Kidney (tissue), 14 donors: ENCODE results near the gene ZCCHC7. TPM values are rescaled to one million over a fixed set of nuclear protein-coding genes. Genes with fewer than 3 reads are reported as not detected.
"Not testable (repeated sequence)": the region's sequence is repeated elsewhere in the genome, so short reads cannot be mapped to it uniquely, and the experiment has no call there.

Experiments used
- DNase-seq, 5 donors: peaks; one replicate each; pipeline ENCODE4 v3.0.0-alpha.2; 2013 to 2020
- FAIRE-seq: peaks from 2 replicates; lab custom pipeline; 2012; peaks lifted over from hg19 to GRCh38; lab: Jason Lieb, UNC
- H3K27ac ChIP-seq, 2 donors: one replicate each; pipeline ENCODE4 v1.7.0; 2013; ENCODE audit warnings: low read depth in 2 of 2, low read length in 2 of 2, inconsistent platforms in 1 of 2
- H3K27me3 ChIP-seq: one replicate; pipeline ENCODE4 v1.7.1; 2013; ENCODE audit warnings: low read length, inconsistent platforms; ENCODE audit not compliant: control insufficient read depth, insufficient read depth
- H3K36me3 ChIP-seq, 3 donors: one replicate each; pipeline versions ENCODE4 v1.7.0 to v1.7.1; 2013; ENCODE audit warnings: low read length in 3 of 3, control low read depth in 1 of 3, inconsistent platforms in 1 of 3; ENCODE audit not compliant: insufficient read depth in 3 of 3, control insufficient read depth in 2 of 3
- H3K4me1 ChIP-seq, 3 donors: one replicate each; pipeline versions ENCODE4 v1.7.0 to v1.7.1; 2013; ENCODE audit warnings: low read length in 3 of 3, inconsistent platforms in 1 of 3, low read depth in 1 of 3; ENCODE audit not compliant: control insufficient read depth in 2 of 3, insufficient read depth in 2 of 3
- H3K4me3 ChIP-seq, 3 donors: one replicate each; pipeline versions ENCODE4 v1.7.0 to v1.8.1; 2013; ENCODE audit warnings: low read length in 3 of 3, control low read depth in 1 of 3, inconsistent platforms in 1 of 3
- H3K9ac ChIP-seq, 3 donors: one replicate each; pipeline versions ENCODE4 v1.7.0 to v1.7.1; 2013; ENCODE audit warnings: low read length in 3 of 3, control low read depth in 1 of 3, inconsistent platforms in 1 of 3
- H3K9me3 ChIP-seq, 3 donors: one replicate each; pipeline versions ENCODE4 v1.7.0 to v1.7.1; 2013; ENCODE audit warnings: low read length in 3 of 3, control low read depth in 1 of 3, inconsistent platforms in 1 of 3; ENCODE audit not compliant: control insufficient read depth in 2 of 3, insufficient read depth in 1 of 3
- intact Hi-C: fragments of 100-400 bp; cut with DNase I; formaldehyde crosslinking; loops from one replicate; pipeline ENCODE4 v1.11.1; 2022
- polyA plus RNA-seq: library from polyadenylated mRNA; stranded (reverse); fragments of 350-450 nt; fragmentation: Illumina TruSeq; extraction: RNeasy Lipid Tissue Mini Kit (QIAGEN cat#74804); gene quantifications from one replicate; pipeline ENCODE4 v1.2.3, GENCODE V29; 2014; ENCODE audit warnings: low read depth, low replicate concordance; ENCODE audit not compliant: insufficient read depth
- total RNA-seq: library from RNA; stranded (reverse); fragmentation: NEBNext Ultra II Directional; extraction: Animal tissue kit (Norgen Biotek cat#: 25700); gene quantifications from one replicate; pipeline ENCODE4 v1.2.1, GENCODE V29; 2021
- TF ChIP-seq, protein P1 (sequence below): IDR thresholded peaks from 3 replicates; pipeline ENCODE4 v1.5.1; 2012; ENCODE audit warnings: mild to moderate bottlenecking, moderate library complexity, borderline replicate concordance; ENCODE audit not compliant: insufficient read depth; ENCODE audit errors: extremely low read depth
- donor health status: control.
- donor health status: control.
- donor health status: control.
- donor health status: control.
- donor health status: control.
- donor health status: DM: yes; HTN: yes; CAD: no.
- donor health status: Normal renal cell carcinoma (clear cell type).

ZCCHC7 gene
- total and polyA plus RNA-seq, 2 donors from 2014 or later, result 7.2 to 22.3 TPM

DNA sequence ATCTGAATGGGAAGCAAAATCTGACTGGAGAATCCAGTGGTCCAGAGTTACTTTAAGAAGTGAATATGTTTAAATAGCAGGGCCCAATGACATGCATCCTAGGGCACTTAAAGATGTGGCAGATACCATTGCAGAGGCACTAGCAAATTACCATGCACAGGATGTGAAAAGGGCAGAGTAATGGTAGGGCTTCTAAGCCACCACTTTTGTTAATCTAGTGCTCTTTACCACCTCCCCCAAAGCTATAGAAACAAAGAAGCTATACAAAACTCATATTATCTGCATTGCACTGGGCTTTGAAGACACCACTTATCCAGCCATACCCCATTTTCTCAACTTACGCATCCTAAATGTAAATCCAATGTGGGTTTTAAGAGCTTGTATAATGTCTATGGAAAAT, 81.2 kb downstream of the ZCCHC7 start:
- Histone ChIP-seq H3K27ac (no peak overlapping the region), H3K9me3 (no peaks in the 10 kb centered on the region), H3K4me3 (no peak overlapping the region), H3K4me1 (no peaks in the 10 kb centered on the region), H3K9ac (no peak overlapping the region), H3K36me3 (no peaks in the 10 kb centered on the region), H3K27me3 (no peaks in the 10 kb centered on the region)
- TF ChIP-seq, protein P1, sequence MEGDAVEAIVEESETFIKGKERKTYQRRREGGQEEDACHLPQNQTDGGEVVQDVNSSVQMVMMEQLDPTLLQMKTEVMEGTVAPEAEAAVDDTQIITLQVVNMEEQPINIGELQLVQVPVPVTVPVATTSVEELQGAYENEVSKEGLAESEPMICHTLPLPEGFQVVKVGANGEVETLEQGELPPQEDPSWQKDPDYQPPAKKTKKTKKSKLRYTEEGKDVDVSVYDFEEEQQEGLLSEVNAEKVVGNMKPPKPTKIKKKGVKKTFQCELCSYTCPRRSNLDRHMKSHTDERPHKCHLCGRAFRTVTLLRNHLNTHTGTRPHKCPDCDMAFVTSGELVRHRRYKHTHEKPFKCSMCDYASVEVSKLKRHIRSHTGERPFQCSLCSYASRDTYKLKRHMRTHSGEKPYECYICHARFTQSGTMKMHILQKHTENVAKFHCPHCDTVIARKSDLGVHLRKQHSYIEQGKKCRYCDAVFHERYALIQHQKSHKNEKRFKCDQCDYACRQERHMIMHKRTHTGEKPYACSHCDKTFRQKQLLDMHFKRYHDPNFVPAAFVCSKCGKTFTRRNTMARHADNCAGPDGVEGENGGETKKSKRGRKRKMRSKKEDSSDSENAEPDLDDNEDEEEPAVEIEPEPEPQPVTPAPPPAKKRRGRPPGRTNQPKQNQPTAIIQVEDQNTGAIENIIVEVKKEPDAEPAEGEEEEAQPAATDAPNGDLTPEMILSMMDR, result no peak
- no peak for DNase-seq
- intact Hi-C loops, result no loop called here
- FAIRE-seq, result no peak

DNA sequence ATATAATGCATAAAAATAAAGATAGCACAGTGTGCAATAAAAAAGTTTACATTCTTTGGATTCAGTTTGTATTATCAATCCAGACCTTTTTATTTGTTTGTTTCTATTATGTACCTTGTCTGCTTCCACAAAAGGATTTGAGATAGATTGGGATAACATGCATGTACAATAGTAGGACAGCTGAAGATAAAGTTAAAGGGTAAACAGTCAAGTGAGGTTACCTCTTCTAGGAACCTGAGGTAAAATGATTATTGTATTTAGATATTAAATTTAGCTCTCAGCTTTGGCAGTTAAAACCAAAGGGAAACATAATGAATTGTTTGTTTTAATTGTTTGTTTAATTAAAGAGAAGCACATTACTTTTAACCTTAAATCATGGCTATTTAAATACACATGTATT, 81.7 kb downstream of the ZCCHC7 start:
- Histone ChIP-seq H3K4me1 (no peaks in the 10 kb centered on the region), H3K9ac (no peak overlapping the region), H3K36me3 (no peaks in the 10 kb centered on the region), H3K4me3 (no peak overlapping the region), H3K9me3 (no peaks in the 10 kb centered on the region), H3K27ac (no peak overlapping the region), H3K27me3 (no peaks in the 10 kb centered on the region)
- FAIRE-seq, result no peak
- intact Hi-C loops, result no loop called here
- DNase-seq, result no peak
- TF ChIP-seq, protein P1, result no peak

DNA sequence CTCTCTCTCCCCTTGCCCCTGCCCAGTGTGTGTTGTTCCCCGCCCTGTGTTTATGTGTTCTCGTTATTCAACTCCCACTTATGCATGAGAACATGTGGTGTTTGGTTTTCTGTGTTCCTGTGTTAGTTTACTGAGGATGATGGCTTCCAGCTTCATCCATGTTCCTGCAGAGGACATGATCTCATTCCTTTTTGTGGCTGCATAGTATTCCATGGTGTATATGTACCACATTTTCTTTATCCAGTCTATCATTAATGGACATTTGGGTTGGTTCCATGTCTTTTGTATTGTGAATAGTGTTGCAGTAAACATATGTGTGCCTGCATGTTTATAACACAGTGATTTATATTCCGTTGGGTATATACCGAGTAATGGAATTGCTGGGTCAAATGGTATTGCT, 83.1 kb downstream of the ZCCHC7 start:
- H3K9me3 ChIP-seq, DNase-seq, H3K36me3 ChIP-seq, H3K4me1 ChIP-seq, intact Hi-C loops, H3K9ac ChIP-seq, H3K27me3 ChIP-seq, H3K27ac ChIP-seq, FAIRE-seq, H3K4me3 ChIP-seq: not testable (repeated sequence)

DNA sequence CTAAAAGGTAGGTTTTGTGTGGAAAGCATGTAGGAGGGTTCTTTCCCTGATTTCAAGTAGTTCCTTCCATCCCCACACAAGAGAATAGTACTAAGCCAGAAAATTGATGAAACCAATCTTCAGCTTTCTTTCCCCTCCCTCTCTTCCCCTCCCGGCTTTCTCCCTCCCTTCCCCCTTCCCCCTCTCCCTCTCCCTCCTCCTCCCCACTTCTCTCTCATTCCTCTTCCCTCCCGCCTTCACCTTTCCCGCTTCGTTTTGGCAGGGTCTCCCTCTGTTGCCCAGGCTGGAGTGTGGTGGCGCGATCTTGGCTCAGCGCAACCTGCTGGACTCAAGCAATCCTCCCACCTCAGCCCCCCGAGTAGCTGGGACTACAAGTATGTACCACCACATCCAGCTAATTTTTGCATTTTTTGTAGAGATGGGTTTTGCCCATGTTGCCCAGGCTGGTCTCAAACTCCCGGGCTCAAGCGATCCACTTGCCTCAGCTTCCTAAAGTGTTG, 85.8 kb downstream of the ZCCHC7 start:
- Histone ChIP-seq H3K4me3 (no peak overlapping the region), H3K9ac (no peak overlapping the region), H3K27me3 (no peaks in the 10 kb centered on the region), H3K36me3 (no peaks in the 10 kb centered on the region), H3K27ac (no peak overlapping the region), H3K9me3 (no peaks in the 10 kb centered on the region), H3K4me1 (no peaks in the 10 kb centered on the region)
- peak in 1 of 5 donors; percentile 49 for DNase-seq
- TF ChIP-seq, protein P1, result no peak
- intact Hi-C loops, result no loop called here
- FAIRE-seq, result no peak
